Natural killer cell (primary cell): ENCODE data around the gene EFHC1. TPM values are rescaled to one million over a fixed set of nuclear protein-coding genes. Genes with fewer than 3 reads are reported as not detected.

Experiments
- ATAC-seq, 3 donors: fragments of 150-1000 bp in 2 of 3; fragments of 200-7000 bp in 1 of 3; cut with Tn5 transposase; 1 replicate in 1 of 3; 2 replicates in 2 of 3; pipeline ENCODE4 v1.10.0; 2021; ENCODE audit warnings: mild to moderate bottlenecking in 2 of 3, moderate library complexity in 2 of 3
- DNase-seq, 2 donors: peaks; one replicate each; pipeline versions ENCODE4 v3.0.0 to v3.0.0-alpha.2; 2013 to 2021; ENCODE audit warnings: mixed read lengths in 1 of 2
- H3K27ac ChIP-seq: one replicate; pipeline ENCODE4 v1.5.1; 2013; ENCODE audit warnings: mild to moderate bottlenecking, low read length
- H3K27me3 ChIP-seq: one replicate; pipeline ENCODE4 v1.6.1; 2013; ENCODE audit warnings: low read length; ENCODE audit not compliant: control insufficient read depth, insufficient read depth
- H3K36me3 ChIP-seq: one replicate; pipeline ENCODE4 v1.6.1; 2013; ENCODE audit warnings: low read length; ENCODE audit not compliant: control insufficient read depth, insufficient read depth
- H3K4me1 ChIP-seq: one replicate; pipeline ENCODE4 v1.6.1; 2013; ENCODE audit warnings: low read length; ENCODE audit not compliant: control insufficient read depth, insufficient read depth
- H3K4me3 ChIP-seq: one replicate; pipeline ENCODE4 v1.5.1; 2013; ENCODE audit warnings: low read length
- H3K9me3 ChIP-seq: one replicate; pipeline ENCODE4 v1.6.1; 2013; ENCODE audit warnings: low read length; ENCODE audit not compliant: control insufficient read depth, insufficient read depth
- H3K27ac Mint-ChIP-seq, 2 donors: one replicate each; pipeline ENCODE4 v1.8.0; 2022; ENCODE audit warnings: mild to moderate bottlenecking in 2 of 2, mixed read lengths in 2 of 2, moderate library complexity in 1 of 2
- H3K27me3 Mint-ChIP-seq, 2 donors: one replicate each; pipeline ENCODE4 v1.8.0; 2022; ENCODE audit warnings: low read depth in 2 of 2, mixed read lengths in 2 of 2
- H3K36me3 Mint-ChIP-seq: one replicate; pipeline ENCODE4 v1.8.0; 2022; ENCODE audit warnings: mixed read lengths
- H3K4me1 Mint-ChIP-seq, 2 donors: one replicate each; pipeline ENCODE4 v1.8.0; 2022; ENCODE audit warnings: mixed read lengths in 2 of 2
- H3K4me3 Mint-ChIP-seq: one replicate; pipeline ENCODE4 v1.8.0; 2022; ENCODE audit warnings: mild to moderate bottlenecking, moderate library complexity, mixed read lengths
- H3K9me3 Mint-ChIP-seq, 2 donors: one replicate each; pipeline ENCODE4 v1.8.0; 2022; ENCODE audit warnings: mixed read lengths in 2 of 2
- CTCF ChIP-seq: fragments of 200-600 bp; IDR thresholded peaks from one replicate; pipeline ENCODE4 v1.8.0; 2022; ENCODE audit warnings: antibody characterized with exemption
- WGBS: methylation state at CpG from one replicate; pipeline ENCODE4 v1.1.7; 2013; ENCODE audit warnings: missing lambda C conversion rate; ENCODE audit not compliant: insufficient coverage; 5-methylcytosine and 5-hydroxymethylcytosine counted together
- intact Hi-C: fragments of 100-400 bp; cut with micrococcal nuclease; formaldehyde crosslinking; loops from one replicate; pipeline ENCODE4 v1.14.2; 2022
- total RNA-seq, 4 donors: library from RNA; stranded (reverse); fragments of 120-200 nt in 1 of 4; gene quantifications; one replicate each; pipeline versions ENCODE4 v1.2.3 to v1.2.4, GENCODE V29; 2013 to 2022

Gene EFHC1
- total RNA-seq, 3 donors from 2014 or later (not counting 1 experiment from before 2014, with no cell fraction given), result 10.7 to 20.9 (median 13.7) TPM

GRCh38 chr6:52505726-52506409 lies 85.7 kb downstream of the EFHC1 start:
- intact Hi-C loops, result no loop called here
- DNase-seq, result peak in 1 of 2 donors; percentile 8
- Histone ChIP-seq H3K9me3 (no peaks in the 10 kb centered on the region), H3K4me1 (peaks cover 27% of the 10 kb centered on the region), H3K27ac (no peak overlapping the region), H3K4me3 (no peak overlapping the region), H3K27me3 (no peaks in the 10 kb centered on the region), H3K36me3 (peaks cover 31% of the 10 kb centered on the region)
- Mint-ChIP-seq H3K4me1 (peaks cover 9 to 20% of the 10 kb centered on the region in 2 donors), H3K27me3 (no peaks in the 10 kb centered on the region), H3K36me3 (peaks cover 7% of the 10 kb centered on the region), H3K27ac (peak overlapping the region; percentile 3 to 7), H3K4me3 (no peak overlapping the region), H3K9me3 (no peaks in the 10 kb centered on the region)
- no peak for TF ChIP-seq CTCF
- no peak for ATAC-seq
- 90% methylated on average over 15 of the region's 16 CpGs for WGBS

GRCh38 chr6:52506476-52506875 lies 86.3 kb downstream of the EFHC1 start:
- TF ChIP-seq CTCF, result no peak
- intact Hi-C loops, result no loop called here
- 85% methylated on average over 9 of the region's 9 CpGs for WGBS
- Histone ChIP-seq H3K36me3 (peaks cover 31% of the 10 kb centered on the region), H3K4me3 (no peak overlapping the region), H3K4me1 (peaks cover 27% of the 10 kb centered on the region), H3K27ac (no peak overlapping the region), H3K27me3 (no peaks in the 10 kb centered on the region), H3K9me3 (no peaks in the 10 kb centered on the region)
- DNase-seq (no peak), ATAC-seq (no peak)
- Mint-ChIP-seq H3K36me3 (peaks cover 7% of the 10 kb centered on the region), H3K9me3 (no peaks in the 10 kb centered on the region), H3K27ac (peak overlapping the region in 1 of 2 donors; percentile 3), H3K4me3 (no peak overlapping the region), H3K27me3 (no peaks in the 10 kb centered on the region), H3K4me1 (peaks cover 9 to 20% of the 10 kb centered on the region in 2 donors)

GRCh38 chr6:52507557-52508260 lies 87.6 kb downstream of the EFHC1 start:
- no peak for DNase-seq
- no peak for ATAC-seq
- H3K27ac Mint-ChIP-seq, result peak overlapping the region in 1 of 2 donors; percentile 71
- H3K4me3 ChIP-seq, result no peak overlapping the region
- H3K27ac ChIP-seq, result no peak overlapping the region
- H3K9me3 ChIP-seq, result no peaks in the 10 kb centered on the region
- TF ChIP-seq CTCF, result no peak
- no peaks in the 10 kb centered on the region for H3K27me3 Mint-ChIP-seq
- no peaks in the 10 kb centered on the region for H3K27me3 ChIP-seq
- peaks cover 9 to 20% of the 10 kb centered on the region in 2 donors for H3K4me1 Mint-ChIP-seq
- H3K4me3 Mint-ChIP-seq, result no peak overlapping the region
- peaks cover 3% of the 10 kb centered on the region for H3K36me3 Mint-ChIP-seq
- no peaks in the 10 kb centered on the region for H3K9me3 Mint-ChIP-seq
- peaks cover 22% of the 10 kb centered on the region for H3K36me3 ChIP-seq
- H3K4me1 ChIP-seq, result peaks cover 27% of the 10 kb centered on the region
- intact Hi-C loops, result no loop called here
- 95% methylated on average over 3 of the region's 3 CpGs for WGBS
